ENCODE results near the gene HMX3. TPM values are rescaled to one million over a fixed set of nuclear protein-coding genes. Genes with fewer than 3 reads are reported as not detected.

Gene HMX3
- total RNA-seq, 1 experiment from 2014 or later = not detected

GRCh38 chr10:123153486-123154091 is 17.8 kb downstream of the HMX3 start:
- Mint-ChIP-seq H3K27me3 (ENCODE audit: insufficient read depth, unreplicated experiment) (peaks cover 5% of the 10 kb centered on the region), H3K9me3 (ENCODE audit: unreplicated experiment) (no peaks in the 10 kb centered on the region), H3K27ac (ENCODE audit: unreplicated experiment) (peak overlapping the region; percentile 88), H3K4me1 (ENCODE audit: low read depth, unreplicated experiment) (peaks cover 30% of the 10 kb centered on the region), H3K36me3 (ENCODE audit: insufficient read depth, unreplicated experiment) (peaks cover 51% of the 10 kb centered on the region), H3K4me3 (ENCODE audit: unreplicated experiment) (peak overlapping the region; percentile 92)
- no peak for TF ChIP-seq CTCF (IDR thresholded peaks at IDR 0.05; ENCODE audit: insufficient read depth in 1 of 2, low read depth in 1 of 2, low read length in 1 of 2, severe bottlenecking in 1 of 2, unreplicated experiment in 1 of 2)
- no peaks in the 10 kb centered on the region for H3K27me3 ChIP-seq (replicated peaks; ENCODE audit: control insufficient read depth, insufficient read depth, low read length)
- H3K4me3 ChIP-seq (ENCODE audit: low read depth, low read length) = no peak overlapping the region; the same call in 1 of the 2 replicates
- H3K9me3 ChIP-seq = no peaks in the 10 kb centered on the region
- no TSS peak for BruUV-seq (replicated peaks)
- POLR2A ChIA-PET = interaction anchor here (0.6 to 1.0 kb wide), 2 partner anchors 14 to 414 kb away, joined by 3 to 7 read pairs; no protein-coding TSS in a partner anchor
- CTCF ChIA-PET = interaction anchor here (0.6 to 1.6 kb wide), 4 partner anchors 14 to 227 kb away, joined by 3 to 8 read pairs (median 6); no protein-coding TSS in a partner anchor
- H3K36me3 ChIP-seq (ENCODE audit: control insufficient read depth, insufficient read depth, low read length) = no peaks in the 10 kb centered on the region
- H3K4me1 ChIP-seq = peaks cover 33% of the 10 kb centered on the region
- no peak for DNase-seq
- intact Hi-C loops (cut with micrococcal nuclease; ENCODE audit: unreplicated experiment) = loop anchor here (1.0 kb wide), 1 partner anchor 14 kb away; no protein-coding TSS in a partner anchor

GRCh38 chr10:123154092-123154710 is 18.4 kb downstream of the HMX3 start, which contains the start of gene BUB3:
Gene BUB3, plus strand, starts transcription at chr10:123154402. Its CDS starts 516 bp downstream, at chr10:123154918.
- no TSS peak for BruUV-seq (replicated peaks)

More at GRCh38 chr10:123154092-123154710, 18.4 kb downstream of the HMX3 start, which contains the start of gene BUB3:
- intact Hi-C loops (cut with micrococcal nuclease; ENCODE audit: unreplicated experiment) = loop anchor here (1.0 kb wide), 1 partner anchor 15 kb away; no protein-coding TSS in a partner anchor
- Histone ChIP-seq H3K36me3 (ENCODE audit: control insufficient read depth, insufficient read depth, low read length) (no peaks in the 10 kb centered on the region), H3K4me3 (ENCODE audit: low read depth, low read length) (peak within 1 kb of the TSS; percentile 61), H3K4me1 (peaks cover 33% of the 10 kb centered on the region), H3K27me3 (replicated peaks; ENCODE audit: control insufficient read depth, insufficient read depth, low read length) (no peaks in the 10 kb centered on the region), H3K9me3 (no peaks in the 10 kb centered on the region)
- peak; percentile 96 to 98 for DNase-seq
- H3K36me3 Mint-ChIP-seq (ENCODE audit: insufficient read depth, unreplicated experiment) = peaks cover 56% of the 10 kb centered on the region
- H3K27ac Mint-ChIP-seq (ENCODE audit: unreplicated experiment) = peak within 1 kb of the TSS; percentile 88
- POLR2A ChIA-PET = interaction anchor here (0.6 to 1.0 kb wide), 3 partner anchors 15 to 747 kb away, joined by 3 to 7 read pairs (median 4); no protein-coding TSS in a partner anchor
- peaks cover 24% of the 10 kb centered on the region for H3K4me1 Mint-ChIP-seq (ENCODE audit: low read depth, unreplicated experiment)
- H3K9me3 Mint-ChIP-seq (ENCODE audit: unreplicated experiment) = no peaks in the 10 kb centered on the region
- H3K4me3 Mint-ChIP-seq (ENCODE audit: unreplicated experiment) = peak within 1 kb of the TSS; percentile 92
- H3K27me3 Mint-ChIP-seq (ENCODE audit: insufficient read depth, unreplicated experiment) = peaks cover under 1% of the 10 kb centered on the region
- CTCF ChIA-PET = interaction anchor here (0.6 to 1.6 kb wide), 4 partner anchors 15 to 226 kb away, joined by 3 to 8 read pairs (median 6); no protein-coding TSS in a partner anchor
- TF ChIP-seq CTCF (IDR thresholded peaks at IDR 0.05; ENCODE audit: insufficient read depth in 1 of 2, low read depth in 1 of 2, low read length in 1 of 2, severe bottlenecking in 1 of 2, unreplicated experiment in 1 of 2) = no peak
